HG03139 (cell line): ENCODE results near the gene DNMT3L.
"Not testable (repeated sequence)": the region's sequence is repeated elsewhere in the genome, so short reads cannot be mapped to it uniquely, and the experiment has no call there.

ENCODE experiments used
- ATAC-seq: cut with Tn5 transposase; IDR thresholded peaks from one replicate; pipeline ENCODE4 v1.9.1; 2021; ENCODE audit not compliant: unreplicated experiment

The DNMT3L gene

DNA sequence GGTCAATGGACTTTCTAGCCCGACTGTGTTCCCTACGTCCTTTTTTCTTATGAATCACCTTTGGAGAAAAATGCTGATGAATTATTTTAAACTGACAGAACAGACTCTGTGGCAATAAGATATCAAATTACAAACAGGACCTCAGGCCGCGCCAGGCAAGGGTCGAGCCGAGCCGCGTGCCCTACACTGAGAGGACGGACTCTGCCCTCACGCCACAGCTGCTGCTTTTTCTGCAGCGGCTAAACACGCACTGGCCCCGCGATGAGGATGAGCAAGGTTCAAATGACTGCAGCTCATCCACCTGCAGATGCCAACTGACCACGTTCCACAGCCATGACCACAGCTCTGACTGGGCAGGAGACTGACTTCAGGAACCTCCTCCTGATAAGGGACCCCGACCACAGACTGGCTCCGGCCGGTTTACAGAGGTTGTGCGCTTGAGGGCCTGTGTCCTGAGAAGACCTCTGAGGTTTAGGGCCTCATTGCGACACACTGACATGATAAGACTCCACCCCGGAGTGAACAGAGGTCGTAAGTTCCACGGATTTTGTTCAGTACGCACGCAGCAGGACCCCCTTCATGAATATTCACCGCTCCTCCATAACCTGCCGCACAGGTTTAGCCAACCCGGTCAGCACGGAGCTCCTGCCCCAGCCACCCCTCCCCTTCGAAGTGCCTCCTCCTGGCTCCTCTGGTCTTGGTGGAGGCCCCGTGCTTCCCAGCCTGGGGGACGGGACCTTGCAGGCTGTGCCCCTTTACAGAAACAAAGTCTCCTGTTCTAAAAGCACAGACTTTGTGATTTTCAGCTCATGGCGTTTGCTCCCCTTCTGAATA is 12.3 kb downstream of the DNMT3L start:
- not testable (repeated sequence) for ATAC-seq

DNA sequence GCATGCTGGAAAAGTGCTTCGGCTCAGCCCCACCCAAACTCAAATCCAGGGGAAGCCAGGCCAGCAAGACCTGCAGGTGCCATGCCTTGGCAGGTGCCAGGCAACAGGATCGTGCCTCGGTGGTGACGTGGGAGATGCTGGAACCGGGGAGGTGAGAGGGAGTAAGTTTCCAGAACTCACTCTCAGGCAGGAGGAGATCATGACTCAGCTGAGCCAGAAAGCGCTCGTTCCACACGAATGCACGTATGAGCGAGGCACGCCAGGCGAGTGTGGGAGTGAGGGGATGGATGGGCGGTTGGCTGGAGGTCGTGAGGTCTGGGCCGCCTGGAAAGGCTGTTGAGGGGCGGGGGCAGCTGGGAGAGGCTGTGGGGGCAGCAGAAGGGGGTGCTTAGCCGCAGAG is 13.8 kb downstream of the DNMT3L start:
- ATAC-seq: not testable (repeated sequence)

GRCh38 chr21:44243980-44244379 is 17.7 kb downstream of the DNMT3L start:
- peak; percentile 43 for ATAC-seq

DNA sequence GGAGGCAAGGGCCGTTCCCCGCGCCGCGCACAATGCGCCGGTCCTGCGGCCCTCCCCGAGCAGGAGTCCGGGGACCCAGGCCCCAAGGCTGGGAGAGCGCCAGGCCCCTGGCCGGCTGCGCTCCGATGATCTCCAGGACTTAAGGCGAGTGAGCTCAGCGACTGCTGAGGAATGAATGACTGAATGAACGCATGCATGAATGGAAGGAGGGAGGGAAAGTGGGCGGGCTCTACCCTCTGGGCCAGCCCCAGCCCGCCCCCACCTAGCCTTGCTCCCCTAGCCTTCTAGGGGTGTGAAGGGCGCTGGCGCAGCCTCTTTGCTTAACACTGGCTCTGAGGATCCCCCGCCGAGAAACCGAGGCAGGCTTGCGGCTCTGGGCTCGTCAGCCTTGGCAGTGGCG is 20.4 kb downstream of the DNMT3L start:
- ATAC-seq: not testable (repeated sequence)

DNA sequence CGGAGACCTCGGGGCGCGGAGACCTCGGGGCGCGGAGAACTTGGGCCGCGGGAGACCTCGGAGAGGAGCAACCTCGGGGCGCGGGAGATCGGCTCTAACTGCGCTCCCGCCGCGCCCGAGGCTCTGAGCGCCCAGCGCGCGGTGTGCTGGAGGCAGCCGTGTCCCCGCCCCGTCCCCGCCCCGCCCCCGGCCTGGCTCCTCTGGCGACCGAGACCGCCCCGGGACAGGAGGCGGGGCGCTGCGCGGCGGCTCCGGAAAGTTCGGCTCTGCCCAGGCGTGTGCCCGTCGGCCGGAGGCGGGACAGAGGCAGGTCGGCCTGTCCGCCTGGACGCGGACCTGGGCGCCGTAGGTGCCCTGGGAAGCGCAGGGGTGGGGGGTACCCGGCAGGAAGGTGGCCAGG is 20.9 kb downstream of the DNMT3L start, which contains the start of gene ICOSLG:
Gene ICOSLG, minus strand, starts transcription at position 102 of the 400 bp plus-strand sequence. CDS start 126 bp downstream, outside the sequence.
- peak; percentile 38 for ATAC-seq

DNA sequence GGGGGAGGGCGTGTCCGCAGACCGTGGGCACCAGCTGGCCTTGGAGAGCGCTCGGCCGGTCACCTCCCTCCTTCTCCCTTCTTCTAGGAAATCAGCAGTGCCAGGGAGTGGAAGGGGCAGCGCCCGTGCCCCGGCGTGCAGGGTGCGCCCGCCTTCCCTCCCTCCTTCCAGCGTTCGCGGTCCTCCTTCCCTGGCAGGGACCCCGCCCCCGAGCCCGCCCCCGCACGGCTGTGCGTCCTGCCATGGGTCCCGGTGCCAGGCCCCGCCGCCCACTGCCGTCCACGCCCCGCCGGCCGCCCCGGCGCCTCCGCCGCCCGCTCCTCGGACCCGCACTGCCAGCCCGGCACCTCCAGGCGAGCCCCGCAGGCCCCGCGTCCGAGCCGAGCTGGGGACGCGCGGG is 21.3 kb downstream of the DNMT3L start:
- ATAC-seq: not testable (repeated sequence)

DNA sequence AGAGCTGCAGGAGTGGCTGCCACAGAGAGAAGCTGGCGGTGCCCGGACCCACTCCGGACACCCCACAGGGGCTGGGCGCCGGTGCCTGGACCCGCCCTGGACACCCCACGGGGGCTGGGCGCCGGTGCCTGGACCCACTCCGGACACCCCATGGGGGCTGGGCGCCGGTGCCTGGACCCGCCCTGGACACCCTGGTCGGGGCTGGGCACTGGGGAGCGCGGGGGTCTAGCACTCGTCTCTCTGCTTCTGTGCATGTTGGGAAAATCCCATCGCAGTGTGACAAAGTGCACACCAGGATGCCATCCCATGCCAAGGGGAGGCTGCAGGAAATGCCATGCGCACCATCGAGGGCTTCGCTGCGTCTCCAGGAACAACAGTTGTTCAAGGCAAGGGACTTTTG is 32.1 kb downstream of the DNMT3L start:
- ATAC-seq: not testable (repeated sequence)

GRCh38 chr21:44228109-44228508 is 33.6 kb downstream of the DNMT3L start:
- ATAC-seq: not testable (repeated sequence)

DNA sequence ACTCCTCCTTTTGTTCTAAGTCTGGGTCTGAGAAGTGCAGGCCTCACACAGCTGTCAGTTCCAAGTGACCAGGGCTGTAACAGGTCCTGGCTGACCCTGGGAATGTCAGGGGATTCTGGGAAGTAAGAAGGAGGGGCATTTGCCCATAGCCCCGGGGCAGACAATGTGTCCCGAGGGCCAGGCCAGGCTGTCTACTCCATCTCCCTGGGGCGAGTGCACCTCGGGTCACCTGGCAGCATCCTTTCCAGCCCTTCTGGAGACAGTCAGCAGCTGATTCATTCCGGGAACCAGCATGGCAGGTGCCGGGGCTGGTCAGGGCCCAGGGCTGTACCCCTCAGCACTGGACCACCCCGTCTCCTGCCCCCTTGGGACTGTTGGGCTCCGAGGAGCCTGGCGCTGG is 34.1 kb downstream of the DNMT3L start:
- not testable (repeated sequence) for ATAC-seq

- not testable (repeated sequence) for ATAC-seq
Measured at GRCh38 chr21:44225605-44226004, 36.1 kb downstream of the DNMT3L start.

- not testable (repeated sequence) for ATAC-seq
Measured at GRCh38 chr21:44223334-44223733, 38.4 kb downstream of the DNMT3L start.

DNA sequence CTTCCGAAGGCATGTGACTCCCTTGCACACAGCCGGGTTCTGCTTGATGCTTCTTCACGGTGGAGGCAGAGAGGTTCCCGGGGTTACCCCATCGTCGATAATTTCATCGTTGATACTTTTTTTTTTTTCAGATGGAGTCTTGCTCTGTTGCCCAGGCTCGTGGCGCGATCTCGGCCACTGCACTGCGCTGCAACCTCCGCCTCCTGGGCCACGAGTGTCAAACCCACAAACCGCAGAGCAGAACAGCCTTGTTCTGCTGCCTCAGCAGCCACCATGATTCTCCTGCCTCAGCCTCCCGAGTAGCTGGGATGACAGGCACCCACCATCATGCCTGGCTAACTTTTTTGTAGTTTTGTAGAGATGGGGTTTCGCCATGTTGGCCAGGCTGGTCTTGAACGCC is 41.0 kb downstream of the DNMT3L start:
- not testable (repeated sequence) for ATAC-seq

- not testable (repeated sequence) for ATAC-seq
Measured at GRCh38 chr21:44218461-44218860, 43.2 kb downstream of the DNMT3L start.

DNA sequence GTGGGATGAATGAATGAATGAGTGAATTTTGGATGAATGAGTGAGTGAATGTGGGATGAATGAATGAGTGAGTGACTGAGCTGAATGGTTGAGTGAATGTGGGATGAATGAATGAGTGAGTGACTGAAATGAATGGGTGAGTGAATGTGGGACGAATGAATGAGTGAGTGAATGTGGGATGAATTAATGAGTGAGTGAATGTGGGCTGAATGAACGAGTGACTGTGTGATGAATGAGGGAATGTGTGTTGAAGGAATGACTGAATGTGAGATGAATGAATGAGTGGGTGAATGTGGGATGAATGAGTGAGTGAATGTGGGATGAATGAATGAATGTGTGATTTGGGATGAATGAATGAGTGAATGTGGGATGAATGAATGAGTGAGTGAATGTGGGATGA is 49.7 kb downstream of the DNMT3L start:
- not testable (repeated sequence) for ATAC-seq

GRCh38 chr21:44211574-44211973 is 50.1 kb downstream of the DNMT3L start:
- not testable (repeated sequence) for ATAC-seq

DNA sequence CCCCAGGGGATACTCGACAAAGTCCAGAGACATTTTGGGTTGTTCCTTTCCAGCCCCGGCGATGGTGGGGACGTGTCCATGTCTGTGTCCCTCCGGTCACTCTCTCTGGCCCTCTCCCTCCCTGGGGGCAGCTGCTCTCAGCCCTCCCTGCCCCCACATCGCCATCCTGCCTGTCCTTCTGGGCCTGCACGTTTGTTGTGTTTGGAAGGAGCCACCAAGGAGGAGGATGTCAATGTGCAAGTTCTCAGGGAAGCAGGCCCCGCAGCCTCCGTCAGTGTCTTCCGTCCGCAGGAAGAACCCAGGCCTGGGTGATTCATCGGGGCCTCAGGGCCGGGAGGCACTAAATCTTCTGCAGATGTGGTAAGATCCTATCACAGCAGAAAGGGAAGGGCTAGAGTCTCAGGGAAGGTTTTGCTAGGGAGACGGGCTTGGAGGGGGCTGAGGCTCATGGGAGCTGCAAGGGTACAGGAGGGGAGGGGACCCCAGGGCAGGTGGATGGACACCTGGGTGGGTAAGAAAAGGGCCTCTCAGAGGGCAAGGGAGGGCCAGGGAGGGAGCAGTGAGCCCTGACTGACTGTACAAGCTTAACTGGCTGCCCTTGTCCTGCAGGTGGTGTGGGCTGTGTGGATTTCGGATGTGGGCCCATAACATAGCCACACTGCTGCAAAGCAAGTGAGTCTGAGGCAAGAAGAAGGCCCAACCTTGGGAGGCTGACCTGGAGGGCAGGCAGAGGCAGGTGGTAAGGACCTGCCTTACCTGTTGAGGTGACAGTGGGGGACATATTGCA is 53.6 kb downstream of the DNMT3L start:
- ATAC-seq: not testable (repeated sequence)

GRCh38 chr21:44206698-44207676 is 54.7 kb downstream of the DNMT3L start:
- ATAC-seq: peak; percentile 47

DNA sequence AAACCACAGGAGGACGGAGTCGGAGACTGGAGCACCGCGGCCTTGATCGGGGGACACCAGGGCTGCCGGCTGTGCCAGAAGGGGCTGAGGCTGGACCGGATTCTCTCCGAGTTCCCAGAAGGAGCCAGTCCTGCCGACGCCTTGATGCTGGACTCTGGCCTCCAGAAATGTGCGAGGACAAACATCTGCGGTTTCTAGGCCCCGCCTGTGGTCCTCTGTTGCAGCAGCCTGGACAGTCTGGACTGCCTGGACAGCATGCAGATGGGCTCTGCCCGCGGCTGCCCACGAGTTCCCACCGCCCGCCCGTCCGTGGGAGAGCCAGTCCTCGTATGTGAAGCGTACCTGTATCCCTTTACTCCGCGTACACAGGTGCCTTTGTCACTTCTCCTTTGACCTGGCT is 55.5 kb downstream of the DNMT3L start:
- not testable (repeated sequence) for ATAC-seq

- ATAC-seq: not testable (repeated sequence)
Measured at GRCh38 chr21:44202590-44203299, 59.0 kb downstream of the DNMT3L start.

- not testable (repeated sequence) for ATAC-seq
Measured at GRCh38 chr21:44199997-44200396, 61.7 kb downstream of the DNMT3L start.
